GM12874 (cell line): ENCODE results near the gene QRICH1.
A peak's percentile ranks its signal among the peaks of the same experiment; 100 is the strongest.

Experiments
- TF ChIP-seq, protein P1 (sequence below): IDR thresholded peaks from 2 replicates; pipeline ENCODE4 v1.5.1; 2011; ENCODE audit warnings: low read depth, mild to moderate bottlenecking, control low read depth, low read length, moderate library complexity; ENCODE audit not compliant: insufficient read depth

Gene QRICH1

DNA sequence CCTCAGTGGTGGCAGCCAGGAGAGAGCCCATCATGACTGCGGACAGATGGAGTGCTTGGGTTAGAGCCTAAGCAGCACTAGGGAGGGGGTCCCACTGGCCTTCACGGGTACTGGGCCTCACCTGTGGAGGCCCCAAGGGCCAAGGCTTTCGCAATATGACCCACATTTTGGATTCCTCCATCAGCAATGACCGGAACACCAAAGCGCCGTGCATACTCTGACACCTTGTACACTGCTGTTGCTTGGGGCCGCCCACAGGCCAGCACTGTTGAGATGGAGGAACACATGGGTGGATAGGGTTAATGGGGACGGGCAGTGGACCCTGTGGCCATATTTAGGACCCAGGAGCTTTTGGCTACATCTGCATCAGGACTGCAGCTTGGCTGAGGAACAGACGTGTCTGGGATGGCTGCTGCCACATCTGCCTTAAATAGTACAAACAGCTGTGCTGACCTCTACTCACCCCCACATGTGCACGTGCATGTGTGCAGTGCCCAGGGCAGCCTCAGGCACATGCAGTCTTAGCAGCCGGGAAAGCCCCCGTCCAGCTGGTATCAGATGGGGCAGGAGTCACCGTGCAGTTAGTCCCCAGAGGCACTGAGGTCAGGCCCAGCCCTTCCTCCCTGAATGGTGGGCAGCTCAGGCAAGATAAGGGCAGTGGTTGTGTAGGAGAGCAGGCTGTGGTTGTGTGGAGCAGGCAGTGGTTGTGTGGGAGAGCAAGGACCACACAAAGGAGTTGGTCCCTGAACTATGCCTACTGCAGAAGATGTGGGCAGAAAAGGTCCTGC, 68.7 kb downstream of the QRICH1 start:
- TF ChIP-seq, protein P1, sequence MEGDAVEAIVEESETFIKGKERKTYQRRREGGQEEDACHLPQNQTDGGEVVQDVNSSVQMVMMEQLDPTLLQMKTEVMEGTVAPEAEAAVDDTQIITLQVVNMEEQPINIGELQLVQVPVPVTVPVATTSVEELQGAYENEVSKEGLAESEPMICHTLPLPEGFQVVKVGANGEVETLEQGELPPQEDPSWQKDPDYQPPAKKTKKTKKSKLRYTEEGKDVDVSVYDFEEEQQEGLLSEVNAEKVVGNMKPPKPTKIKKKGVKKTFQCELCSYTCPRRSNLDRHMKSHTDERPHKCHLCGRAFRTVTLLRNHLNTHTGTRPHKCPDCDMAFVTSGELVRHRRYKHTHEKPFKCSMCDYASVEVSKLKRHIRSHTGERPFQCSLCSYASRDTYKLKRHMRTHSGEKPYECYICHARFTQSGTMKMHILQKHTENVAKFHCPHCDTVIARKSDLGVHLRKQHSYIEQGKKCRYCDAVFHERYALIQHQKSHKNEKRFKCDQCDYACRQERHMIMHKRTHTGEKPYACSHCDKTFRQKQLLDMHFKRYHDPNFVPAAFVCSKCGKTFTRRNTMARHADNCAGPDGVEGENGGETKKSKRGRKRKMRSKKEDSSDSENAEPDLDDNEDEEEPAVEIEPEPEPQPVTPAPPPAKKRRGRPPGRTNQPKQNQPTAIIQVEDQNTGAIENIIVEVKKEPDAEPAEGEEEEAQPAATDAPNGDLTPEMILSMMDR = no peak

DNA sequence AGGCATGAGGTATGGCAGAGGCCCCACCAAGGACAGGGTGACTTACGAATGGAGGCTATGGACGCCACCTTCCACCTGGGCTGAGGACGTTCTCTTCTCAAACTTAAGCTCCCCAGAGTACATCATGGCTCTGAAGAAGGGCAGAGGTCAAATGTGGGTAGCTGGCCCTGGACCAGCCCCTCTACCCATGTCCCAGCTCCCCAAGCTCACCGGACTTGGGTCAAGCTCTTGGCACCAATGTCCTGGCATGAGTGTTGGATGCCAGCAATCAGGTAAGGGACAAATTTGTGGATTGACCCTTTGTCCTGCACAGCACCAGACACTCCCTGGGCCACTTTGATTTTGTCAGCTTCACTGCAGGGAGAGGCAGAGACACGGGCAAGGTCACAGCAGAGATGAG, 69.4 kb downstream of the QRICH1 start:
- TF ChIP-seq, protein P1 = no peak

DNA sequence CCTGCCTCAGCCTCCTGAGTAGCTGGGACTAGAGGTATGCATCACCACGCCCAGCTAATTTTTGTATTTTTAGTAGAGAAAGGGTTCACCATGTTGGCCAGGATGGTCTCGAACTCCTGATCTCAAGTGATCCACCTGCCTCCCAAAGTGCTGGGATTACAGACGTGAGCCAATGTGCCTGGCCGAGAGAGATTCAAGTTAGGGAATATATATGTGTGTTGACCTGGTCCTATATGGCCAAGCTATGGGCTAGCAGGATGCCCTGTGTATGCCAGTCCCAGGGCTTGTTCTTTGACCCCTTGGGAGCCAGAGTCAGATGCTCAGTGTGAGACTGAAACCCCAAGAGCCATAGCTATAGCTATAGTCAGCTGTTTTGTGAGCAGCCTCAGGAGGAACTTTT, 70.1 kb downstream of the QRICH1 start:
- TF ChIP-seq, protein P1 = no peak

DNA sequence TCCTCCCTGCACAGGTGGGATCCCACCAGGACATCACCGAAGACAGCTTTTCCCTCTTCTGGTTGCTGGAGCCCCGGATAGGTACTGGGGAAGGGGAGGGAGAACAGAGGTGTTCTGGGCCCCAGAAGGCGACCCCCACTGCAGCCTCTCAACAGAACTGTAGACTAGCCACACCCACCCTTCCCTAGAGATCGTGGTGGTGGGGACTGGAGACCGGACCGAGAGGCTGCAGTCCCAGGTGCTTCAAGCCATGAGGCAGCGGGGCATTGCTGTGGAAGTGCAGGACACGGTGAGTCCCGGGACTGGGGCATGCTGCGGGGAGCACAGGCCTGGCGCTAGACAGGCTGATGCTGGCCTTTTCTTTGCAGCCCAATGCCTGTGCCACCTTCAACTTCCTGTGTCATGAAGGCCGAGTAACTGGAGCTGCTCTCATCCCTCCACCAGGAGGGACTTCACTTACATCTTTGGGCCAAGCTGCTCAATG, 71.1 kb downstream of the QRICH1 start:
- TF ChIP-seq, protein P1 = no peak

DNA sequence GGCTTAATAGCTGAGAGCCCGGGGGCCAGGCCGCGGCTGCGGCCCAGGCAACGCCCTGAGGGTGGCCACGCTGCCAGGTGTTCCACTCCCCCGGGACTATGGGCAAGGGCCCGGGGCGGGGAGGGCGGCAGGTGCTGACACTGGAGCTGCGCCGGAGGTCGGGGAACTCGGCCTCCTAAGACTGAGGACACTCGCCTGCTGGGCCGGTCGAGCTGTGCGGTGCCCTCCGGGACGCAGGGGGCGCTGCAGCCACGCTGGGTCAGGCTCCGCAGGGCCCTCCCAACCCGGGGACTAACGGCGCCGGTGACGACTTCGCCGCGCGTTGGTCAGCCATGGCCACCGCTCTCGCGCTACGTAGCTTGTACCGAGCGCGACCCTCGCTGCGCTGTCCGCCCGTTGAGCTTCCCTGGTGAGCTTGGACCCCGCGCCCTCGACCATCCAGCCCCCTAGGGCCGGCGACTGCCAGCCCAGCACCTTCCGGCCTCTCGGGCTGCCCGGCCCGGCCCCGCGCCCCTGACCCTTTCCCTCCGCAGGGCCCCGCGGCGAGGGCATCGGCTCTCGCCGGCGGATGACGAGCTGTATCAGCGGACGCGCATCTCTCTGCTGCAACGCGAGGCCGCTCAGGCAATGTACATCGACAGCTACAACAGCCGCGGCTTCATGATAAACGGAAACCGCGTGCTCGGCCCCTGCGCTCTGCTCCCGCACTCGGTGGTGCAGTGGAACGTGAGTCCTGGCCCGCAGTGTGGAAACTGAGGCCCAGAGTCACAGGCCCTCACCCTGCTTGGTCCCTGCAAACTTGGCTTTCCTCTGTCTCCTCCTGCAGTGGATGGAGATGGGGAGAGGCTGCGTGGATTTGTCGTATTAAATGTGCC, 71.8 kb downstream of the QRICH1 start, which contains the start of gene NDUFAF3:
TSS of gene NDUFAF3 (plus strand) at position 309 of the 875 bp plus-strand sequence. CDS start at position 333, 24 bp downstream.
- TF ChIP-seq, protein P1 = peak; percentile 98

DNA sequence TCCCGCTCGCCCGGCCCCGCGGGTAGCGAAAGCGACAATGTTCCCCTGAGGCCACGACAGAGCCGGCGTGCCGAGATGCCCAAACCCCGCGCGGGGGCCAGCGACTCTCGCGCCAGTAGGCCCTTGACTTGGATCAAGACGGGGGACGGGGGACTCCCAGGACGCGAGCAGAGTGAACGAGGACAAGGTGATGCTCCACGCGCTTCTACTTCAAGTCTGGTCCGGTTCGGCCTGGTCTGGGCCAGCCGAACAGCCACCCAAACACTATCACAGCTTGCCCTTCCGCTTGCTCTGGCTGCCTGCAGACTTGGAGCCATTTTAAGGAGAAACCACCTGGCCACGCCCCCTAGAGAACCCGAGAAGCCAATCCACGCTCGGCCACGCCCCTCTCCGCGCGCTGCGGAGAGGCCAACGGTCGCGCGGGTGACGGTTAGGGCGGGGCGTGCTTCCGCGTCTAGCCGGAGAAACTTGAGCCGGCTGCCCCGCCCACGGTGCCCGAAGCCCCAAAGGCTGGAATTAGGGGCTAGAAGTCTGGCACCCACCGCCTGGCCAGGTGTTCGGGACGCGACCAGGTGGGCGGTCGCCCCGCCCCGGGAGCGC, 72.6 kb downstream of the QRICH1 start:
- TF ChIP-seq, protein P1 = no peak
